Spleen (tissue), 7 donors: ENCODE results near the gene DNALI1.

Experiments used
- POLR2A ChIP-seq, 3 donors: fragments of 450-650 bp; IDR thresholded peaks; one replicate each; pipeline ENCODE4 v1.5.1; 2017; ENCODE audit warnings: antibody characterized with exemption in 3 of 3, mild to moderate bottlenecking in 1 of 3
- POLR2AphosphoS5 ChIP-seq, 3 donors: sonication (generic); formaldehyde crosslinking; IDR thresholded peaks; one replicate each; pipeline ENCODE4 v1.5.1; 2017; ENCODE audit warnings: antibody characterized with exemption in 3 of 3
- TF ChIP-seq, protein P1 (sequence below), 11 experiments: fragments of 200-600 bp in 7 of 11; fragments of 450-650 bp in 4 of 11; sonication (generic) in 4 of 11; IDR thresholded peaks in 8 of 11; conservative IDR thresholded peaks in 3 of 11; 1 replicate in 7 of 11; 2 replicates in 4 of 11; pipeline versions ENCODE4 v1.4.0 to v1.8.0; 2016 to 2021; ENCODE audit warnings: antibody characterized with exemption in 11 of 11, inconsistent platforms in 4 of 11, mild to moderate bottlenecking in 1 of 11
- donor health status: DM: no; HTN: no; CAD: no; lungs with moderate emphysema.
- donor health status: DM: no; HTN: no; CAD: no.
- donor health status: DM: no; HTN: no; CAD: no.

- TF ChIP-seq, protein P1, sequence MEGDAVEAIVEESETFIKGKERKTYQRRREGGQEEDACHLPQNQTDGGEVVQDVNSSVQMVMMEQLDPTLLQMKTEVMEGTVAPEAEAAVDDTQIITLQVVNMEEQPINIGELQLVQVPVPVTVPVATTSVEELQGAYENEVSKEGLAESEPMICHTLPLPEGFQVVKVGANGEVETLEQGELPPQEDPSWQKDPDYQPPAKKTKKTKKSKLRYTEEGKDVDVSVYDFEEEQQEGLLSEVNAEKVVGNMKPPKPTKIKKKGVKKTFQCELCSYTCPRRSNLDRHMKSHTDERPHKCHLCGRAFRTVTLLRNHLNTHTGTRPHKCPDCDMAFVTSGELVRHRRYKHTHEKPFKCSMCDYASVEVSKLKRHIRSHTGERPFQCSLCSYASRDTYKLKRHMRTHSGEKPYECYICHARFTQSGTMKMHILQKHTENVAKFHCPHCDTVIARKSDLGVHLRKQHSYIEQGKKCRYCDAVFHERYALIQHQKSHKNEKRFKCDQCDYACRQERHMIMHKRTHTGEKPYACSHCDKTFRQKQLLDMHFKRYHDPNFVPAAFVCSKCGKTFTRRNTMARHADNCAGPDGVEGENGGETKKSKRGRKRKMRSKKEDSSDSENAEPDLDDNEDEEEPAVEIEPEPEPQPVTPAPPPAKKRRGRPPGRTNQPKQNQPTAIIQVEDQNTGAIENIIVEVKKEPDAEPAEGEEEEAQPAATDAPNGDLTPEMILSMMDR (IDR thresholded peaks at IDR 0.05 in 8 of 11, conservative IDR thresholded peaks at IDR 0.05 in 3 of 11) = no peak
- TF ChIP-seq POLR2AphosphoS5 (IDR thresholded peaks at IDR 0.05) (no peak), POLR2A (IDR thresholded peaks at IDR 0.05) (no peak)
These were observed 19.0 kb downstream of the DNALI1 start for GRCh38 chr1:37575692-37576091.
